Neural progenitor cell (in vitro differentiated cells): ENCODE measurements around the gene RGS9. TPM values are rescaled to one million over a fixed set of nuclear protein-coding genes. Genes with fewer than 3 reads are reported as not detected.

Source experiments
- DNase-seq: peaks from one replicate; pipeline ENCODE4 v3.0.0-alpha.2; 2016; ENCODE audit warnings: low spot score
- H2AFZ ChIP-seq: fragments of 200-600 bp; sonication (generic); replicated peaks from 2 replicates; pipeline ENCODE4 v1.6.1; 2016; ENCODE audit warnings: antibody characterized with exemption
- H3F3A ChIP-seq: fragments of 200-600 bp; sonication (generic); 2 replicates; pipeline ENCODE4 v1.6.1; 2016; ENCODE audit warnings: antibody characterized with exemption, low read depth
- H3K27ac ChIP-seq: fragments of 200-600 bp; sonication (generic); 2 replicates; pipeline ENCODE4 v1.5.1; 2016; ENCODE audit warnings: mild to moderate bottlenecking
- H3K27me3 ChIP-seq: fragments of 200-600 bp; sonication (generic); 2 replicates; pipeline ENCODE4 v1.6.1; 2016; ENCODE audit warnings: mild to moderate bottlenecking, moderate library complexity
- H3K36me3 ChIP-seq: fragments of 200-600 bp; sonication (generic); 2 replicates; pipeline ENCODE4 v1.5.1; 2016
- H3K4me1 ChIP-seq: fragments of 200-600 bp; sonication (generic); 2 replicates; pipeline ENCODE4 v1.6.1; 2016; ENCODE audit warnings: mixed run types
- H3K4me2 ChIP-seq: fragments of 200-600 bp; sonication (generic); 2 replicates; pipeline ENCODE4 v1.6.1; 2016
- H3K4me3 ChIP-seq: fragments of 200-600 bp; sonication (generic); 2 replicates; pipeline ENCODE4 v1.5.1; 2016
- H3K79me2 ChIP-seq: fragments of 200-600 bp; sonication (generic); 2 replicates; pipeline ENCODE4 v1.6.1; 2016; ENCODE audit warnings: low read depth
- H3K9ac ChIP-seq: fragments of 200-600 bp; sonication (generic); 2 replicates; pipeline ENCODE4 v1.6.1; 2016
- H3K9me3 ChIP-seq: fragments of 200-600 bp; sonication (generic); 2 replicates; pipeline ENCODE4 v1.5.1; 2016; ENCODE audit warnings: low read depth
- H4K20me1 ChIP-seq: fragments of 200-600 bp; sonication (generic); 2 replicates; pipeline ENCODE4 v1.6.1; 2016; ENCODE audit warnings: low read depth
- H3K27ac Mint-ChIP-seq: 3 replicates; pipeline ENCODE4 v1.8.0; 2021; ENCODE audit warnings: mixed read lengths
- H3K27me3 Mint-ChIP-seq: 2 replicates; pipeline ENCODE4 v1.8.0; 2022; ENCODE audit warnings: low read depth, mild to moderate bottlenecking, inconsistent platforms, moderate library complexity, mixed read lengths; ENCODE audit not compliant: insufficient read depth
- H3K36me3 Mint-ChIP-seq: 3 replicates; pipeline ENCODE4 v1.8.0; 2021; ENCODE audit warnings: mixed read lengths
- H3K4me1 Mint-ChIP-seq: 3 replicates; pipeline ENCODE4 v1.8.0; 2021; ENCODE audit warnings: mixed read lengths
- H3K4me3 Mint-ChIP-seq: 3 replicates; pipeline ENCODE4 v1.8.0; 2021; ENCODE audit warnings: mild to moderate bottlenecking, moderate library complexity, mixed read lengths
- H3K9me3 Mint-ChIP-seq: 3 replicates; pipeline ENCODE4 v1.8.0; 2020; ENCODE audit warnings: mixed read lengths
- EZH2 ChIP-seq: fragments of 200-600 bp; sonication (generic); IDR thresholded peaks from 2 replicates; pipeline ENCODE4 v1.6.1; 2017; ENCODE audit warnings: antibody characterized with exemption, mild to moderate bottlenecking, moderate library complexity
- EZH2phosphoT487 ChIP-seq: fragments of 200-600 bp; sonication (generic); IDR thresholded peaks from 2 replicates; pipeline ENCODE4 v1.6.1; 2017; ENCODE audit warnings: antibody characterized with exemption
- total RNA-seq: library from RNA; depleted of rRNA; stranded (reverse); fragments of >200 nt; gene quantifications from 2 replicates; pipeline ENCODE4 v1.2.3, GENCODE V29; 2015; ENCODE audit warnings: low replicate concordance
- TF ChIP-seq, protein P1 (sequence below): fragments of 200-600 bp; sonication (generic); IDR thresholded peaks from 2 replicates; pipeline ENCODE4 v1.5.1; 2017; ENCODE audit warnings: antibody characterized with exemption, mild to moderate bottlenecking

RGS9 gene
- total RNA-seq, 1 donor from 2014 or later = 7.9 TPM

DNA sequence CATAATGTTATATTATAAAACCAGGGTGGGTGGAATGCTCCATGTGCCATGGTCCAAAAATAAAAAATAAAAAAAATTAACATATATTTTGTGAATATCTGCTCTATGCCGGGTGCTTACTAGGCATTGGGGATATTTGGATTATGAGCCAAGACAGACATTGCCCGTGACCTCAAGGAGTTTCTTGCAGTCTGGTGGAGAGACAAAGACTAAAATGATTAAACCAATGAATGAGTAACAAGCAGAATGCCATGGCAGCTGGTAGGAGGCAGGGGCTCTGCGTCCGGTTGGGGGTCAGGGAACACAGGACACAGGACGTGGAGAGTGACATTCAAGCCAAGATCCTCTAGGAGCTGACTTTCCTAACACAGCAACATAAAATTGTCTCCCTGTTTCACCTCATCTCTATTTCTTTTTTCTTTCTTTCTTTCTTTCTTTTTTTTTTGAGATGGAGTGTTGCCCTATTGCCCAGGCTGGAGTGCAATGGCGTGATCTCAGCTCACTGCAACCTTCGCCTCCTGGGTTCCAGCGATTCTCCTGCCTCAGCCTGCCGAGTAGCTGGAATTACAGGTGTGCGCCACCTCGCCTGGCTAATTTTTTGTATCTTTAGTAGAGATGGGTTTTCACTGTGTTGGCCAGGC, 35.4 kb downstream of the RGS9 start:
- no peak overlapping the region for H3K4me2 ChIP-seq
- no peaks in the 10 kb centered on the region for H3K36me3 Mint-ChIP-seq
- no peaks in the 10 kb centered on the region for H3K79me2 ChIP-seq

GRCh38 chr17:65173284-65173793, 36.2 kb downstream of the RGS9 start:
- H3K27ac Mint-ChIP-seq = peak overlapping the region; percentile 69
- no peaks in the 10 kb centered on the region for H3K9me3 ChIP-seq
- H3K27me3 Mint-ChIP-seq = peaks cover 2% of the 10 kb centered on the region
- DNase-seq = no peak
- H3K27ac ChIP-seq = no peak overlapping the region
- H3F3A ChIP-seq = no peaks in the 10 kb centered on the region
- no peaks in the 10 kb centered on the region for H4K20me1 ChIP-seq
- no peaks in the 10 kb centered on the region for H3K36me3 ChIP-seq
- H3K9ac ChIP-seq = no peak overlapping the region
- no peak overlapping the region for H3K4me3 Mint-ChIP-seq
- H2AFZ ChIP-seq = peak overlapping the region; percentile 1
- no peak for TF ChIP-seq EZH2
- no peak for TF ChIP-seq EZH2phosphoT487
- TF ChIP-seq, protein P1, sequence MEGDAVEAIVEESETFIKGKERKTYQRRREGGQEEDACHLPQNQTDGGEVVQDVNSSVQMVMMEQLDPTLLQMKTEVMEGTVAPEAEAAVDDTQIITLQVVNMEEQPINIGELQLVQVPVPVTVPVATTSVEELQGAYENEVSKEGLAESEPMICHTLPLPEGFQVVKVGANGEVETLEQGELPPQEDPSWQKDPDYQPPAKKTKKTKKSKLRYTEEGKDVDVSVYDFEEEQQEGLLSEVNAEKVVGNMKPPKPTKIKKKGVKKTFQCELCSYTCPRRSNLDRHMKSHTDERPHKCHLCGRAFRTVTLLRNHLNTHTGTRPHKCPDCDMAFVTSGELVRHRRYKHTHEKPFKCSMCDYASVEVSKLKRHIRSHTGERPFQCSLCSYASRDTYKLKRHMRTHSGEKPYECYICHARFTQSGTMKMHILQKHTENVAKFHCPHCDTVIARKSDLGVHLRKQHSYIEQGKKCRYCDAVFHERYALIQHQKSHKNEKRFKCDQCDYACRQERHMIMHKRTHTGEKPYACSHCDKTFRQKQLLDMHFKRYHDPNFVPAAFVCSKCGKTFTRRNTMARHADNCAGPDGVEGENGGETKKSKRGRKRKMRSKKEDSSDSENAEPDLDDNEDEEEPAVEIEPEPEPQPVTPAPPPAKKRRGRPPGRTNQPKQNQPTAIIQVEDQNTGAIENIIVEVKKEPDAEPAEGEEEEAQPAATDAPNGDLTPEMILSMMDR = no peak
- H3K4me1 ChIP-seq = no peaks in the 10 kb centered on the region
- no peak overlapping the region for H3K4me3 ChIP-seq
- H3K4me1 Mint-ChIP-seq = peaks cover 12% of the 10 kb centered on the region
- H3K9me3 Mint-ChIP-seq = no peaks in the 10 kb centered on the region
- no peaks in the 10 kb centered on the region for H3K27me3 ChIP-seq
- H3K79me2 ChIP-seq = no peaks in the 10 kb centered on the region
- no peak overlapping the region for H3K4me2 ChIP-seq
- H3K36me3 Mint-ChIP-seq = no peaks in the 10 kb centered on the region

More for the DNA sequence above, 35.4 kb downstream of the RGS9 start:
- Histone ChIP-seq H3K9me3 (no peaks in the 10 kb centered on the region), H3K9ac (no peak overlapping the region), H3F3A (no peaks in the 10 kb centered on the region), H3K27me3 (no peaks in the 10 kb centered on the region), H3K27ac (no peak overlapping the region), H3K4me3 (no peak overlapping the region), H2AFZ (no peak overlapping the region), H3K4me1 (no peaks in the 10 kb centered on the region), H3K36me3 (no peaks in the 10 kb centered on the region), H4K20me1 (no peaks in the 10 kb centered on the region)
- Mint-ChIP-seq H3K9me3 (no peaks in the 10 kb centered on the region), H3K27ac (peak overlapping the region; percentile 69), H3K27me3 (peaks cover 2% of the 10 kb centered on the region), H3K4me1 (peaks cover 7% of the 10 kb centered on the region), H3K4me3 (no peak overlapping the region)
- TF ChIP-seq EZH2 = no peak
- TF ChIP-seq, protein P1 = no peak
- TF ChIP-seq EZH2phosphoT487 = no peak
- DNase-seq = no peak

GRCh38 chr17:65173976-65174683, 37.0 kb downstream of the RGS9 start:
- Histone ChIP-seq H3K4me2 (no peak overlapping the region), H3K27ac (no peak overlapping the region), H3K9me3 (no peaks in the 10 kb centered on the region), H3K9ac (no peak overlapping the region), H2AFZ (no peak overlapping the region), H3K4me3 (no peak overlapping the region), H3K36me3 (no peaks in the 10 kb centered on the region), H4K20me1 (no peaks in the 10 kb centered on the region), H3K79me2 (no peaks in the 10 kb centered on the region), H3K27me3 (no peaks in the 10 kb centered on the region), H3F3A (no peaks in the 10 kb centered on the region), H3K4me1 (peaks cover 5% of the 10 kb centered on the region)
- no peak for TF ChIP-seq EZH2phosphoT487
- H3K27ac Mint-ChIP-seq = no peak overlapping the region
- no peak overlapping the region for H3K4me3 Mint-ChIP-seq
- peaks cover 2% of the 10 kb centered on the region for H3K27me3 Mint-ChIP-seq
- no peak for DNase-seq
- no peaks in the 10 kb centered on the region for H3K9me3 Mint-ChIP-seq
- peaks cover 19% of the 10 kb centered on the region for H3K4me1 Mint-ChIP-seq
- H3K36me3 Mint-ChIP-seq = no peaks in the 10 kb centered on the region

GRCh38 chr17:65174974-65175373, 37.8 kb downstream of the RGS9 start:
- TF ChIP-seq, protein P1 = no peak
- TF ChIP-seq EZH2phosphoT487 (no peak), EZH2 (no peak)
- Mint-ChIP-seq H3K27me3 (peaks cover 4% of the 10 kb centered on the region), H3K9me3 (no peaks in the 10 kb centered on the region), H3K36me3 (no peaks in the 10 kb centered on the region), H3K4me1 (peaks cover 28% of the 10 kb centered on the region), H3K4me3 (no peak overlapping the region), H3K27ac (no peak overlapping the region)
- Histone ChIP-seq H3K27ac (no peak overlapping the region), H3K9ac (no peak overlapping the region), H3K4me1 (peaks cover 12% of the 10 kb centered on the region), H3K79me2 (no peaks in the 10 kb centered on the region), H2AFZ (no peak overlapping the region), H3K27me3 (no peaks in the 10 kb centered on the region), H3K9me3 (no peaks in the 10 kb centered on the region), H4K20me1 (no peaks in the 10 kb centered on the region), H3K36me3 (no peaks in the 10 kb centered on the region), H3K4me2 (no peak overlapping the region), H3K4me3 (no peak overlapping the region), H3F3A (no peaks in the 10 kb centered on the region)
- DNase-seq = no peak
